Central memory CD8-positive, alpha-beta T cell (primary cell): ENCODE measurements around the gene GNA14.
"Not testable (repeated sequence)": the region's sequence is repeated elsewhere in the genome, so short reads cannot be mapped to it uniquely, and the experiment has no call there.

Experiments used
- ATAC-seq: fragments of 150-1000 bp; cut with Tn5 transposase; replicated peaks from 2 replicates; pipeline ENCODE4 v1.10.0; 2022; ENCODE audit warnings: mild to moderate bottlenecking, moderate FRiP score, moderate number of reproducible peaks; ENCODE audit not compliant: poor library complexity, severe bottlenecking; ENCODE audit errors: extremely low read depth
- DNase-seq, 2 donors: peaks; one replicate each; pipeline ENCODE4 v3.0.0; 2021; ENCODE audit warnings: low spot score in 2 of 2
- H3K27ac Mint-ChIP-seq: one replicate; pipeline ENCODE4 v1.8.0; 2022; ENCODE audit warnings: low read depth, mild to moderate bottlenecking, moderate library complexity, mixed read lengths
- H3K27me3 Mint-ChIP-seq: one replicate; pipeline ENCODE4 v1.8.0; 2022; ENCODE audit warnings: mixed read lengths
- H3K36me3 Mint-ChIP-seq: one replicate; pipeline ENCODE4 v1.8.0; 2022; ENCODE audit warnings: mild to moderate bottlenecking, moderate library complexity, mixed read lengths; ENCODE audit not compliant: insufficient read depth
- H3K4me1 Mint-ChIP-seq: one replicate; pipeline ENCODE4 v1.8.0; 2022; ENCODE audit warnings: mixed read lengths
- H3K4me3 Mint-ChIP-seq: one replicate; pipeline ENCODE4 v1.8.0; 2022; ENCODE audit warnings: mild to moderate bottlenecking, moderate library complexity, mixed read lengths
- H3K9me3 Mint-ChIP-seq: one replicate; pipeline ENCODE4 v1.8.0; 2022; ENCODE audit warnings: mixed read lengths

GNA14 gene

GRCh38 chr9:77593528-77593927 lies 54.6 kb downstream of the GNA14 start:
- Mint-ChIP-seq H3K27ac (no peak overlapping the region), H3K9me3 (no peaks in the 10 kb centered on the region), H3K36me3 (no peaks in the 10 kb centered on the region), H3K4me1 (no peaks in the 10 kb centered on the region), H3K27me3 (peaks cover 7% of the 10 kb centered on the region), H3K4me3 (no peak overlapping the region)
- ATAC-seq (no peak), DNase-seq (no peak)

- Mint-ChIP-seq H3K4me3 (no peak overlapping the region), H3K27ac (no peak overlapping the region), H3K9me3 (no peaks in the 10 kb centered on the region), H3K4me1 (no peaks in the 10 kb centered on the region), H3K36me3 (no peaks in the 10 kb centered on the region), H3K27me3 (no peaks in the 10 kb centered on the region)
- DNase-seq: no peak
- ATAC-seq: no peak
Measured at GRCh38 chr9:77592476-77592875, 55.6 kb downstream of the GNA14 start.

- Mint-ChIP-seq H3K36me3 (no peaks in the 10 kb centered on the region), H3K27me3 (peaks cover 7% of the 10 kb centered on the region), H3K27ac (no peak overlapping the region), H3K9me3 (no peaks in the 10 kb centered on the region), H3K4me1 (no peaks in the 10 kb centered on the region), H3K4me3 (no peak overlapping the region)
- ATAC-seq (no peak), DNase-seq (no peak)
Measured at GRCh38 chr9:77589046-77589795, 58.9 kb downstream of the GNA14 start.

GRCh38 chr9:77588271-77588937 lies 59.7 kb downstream of the GNA14 start:
- Mint-ChIP-seq H3K9me3 (no peaks in the 10 kb centered on the region), H3K27ac (no peak overlapping the region), H3K4me3 (no peak overlapping the region), H3K36me3 (no peaks in the 10 kb centered on the region), H3K27me3 (peaks cover 7% of the 10 kb centered on the region), H3K4me1 (no peaks in the 10 kb centered on the region)
- DNase-seq (no peak), ATAC-seq (no peak)

DNA sequence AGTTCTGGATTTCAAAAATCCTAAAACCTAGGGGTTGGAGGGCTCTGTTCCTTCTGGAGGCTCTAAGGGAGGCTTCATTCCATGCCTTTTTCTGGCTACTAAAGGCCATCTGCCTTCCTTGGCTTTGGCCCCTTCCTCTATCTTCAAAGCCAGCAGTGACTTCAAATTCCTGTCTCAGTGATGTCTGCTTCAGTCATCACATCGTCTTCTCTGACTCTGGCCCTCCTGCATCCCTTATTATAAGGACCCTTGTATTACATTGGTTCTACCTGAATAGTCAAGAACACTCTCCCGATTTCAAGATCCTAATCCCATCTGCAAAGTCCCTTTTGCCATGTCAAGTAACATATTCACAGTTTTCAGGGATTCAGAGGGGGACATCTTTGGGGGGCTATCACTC lies 60.3 kb downstream of the GNA14 start:
- no peak for ATAC-seq
- Mint-ChIP-seq H3K36me3 (no peaks in the 10 kb centered on the region), H3K4me1 (no peaks in the 10 kb centered on the region), H3K27me3 (peaks cover 7% of the 10 kb centered on the region), H3K4me3 (no peak overlapping the region), H3K27ac (no peak overlapping the region), H3K9me3 (no peaks in the 10 kb centered on the region)
- DNase-seq: no peak

- no peaks in the 10 kb centered on the region for H3K4me1 Mint-ChIP-seq
- H3K27ac Mint-ChIP-seq: no peak overlapping the region
- H3K27me3 Mint-ChIP-seq: peaks cover 7% of the 10 kb centered on the region
- no peak overlapping the region for H3K4me3 Mint-ChIP-seq
- ATAC-seq (no peak), DNase-seq (no peak)
- H3K9me3 Mint-ChIP-seq: no peaks in the 10 kb centered on the region
- no peaks in the 10 kb centered on the region for H3K36me3 Mint-ChIP-seq
Measured at GRCh38 chr9:77587042-77587441, 61.1 kb downstream of the GNA14 start.

GRCh38 chr9:77586591-77586990 lies 61.5 kb downstream of the GNA14 start:
- Mint-ChIP-seq H3K36me3 (no peaks in the 10 kb centered on the region), H3K9me3 (no peaks in the 10 kb centered on the region), H3K27me3 (peaks cover 7% of the 10 kb centered on the region), H3K4me1 (no peaks in the 10 kb centered on the region), H3K4me3 (no peak overlapping the region), H3K27ac (no peak overlapping the region)
- no peak for DNase-seq
- no peak for ATAC-seq

DNA sequence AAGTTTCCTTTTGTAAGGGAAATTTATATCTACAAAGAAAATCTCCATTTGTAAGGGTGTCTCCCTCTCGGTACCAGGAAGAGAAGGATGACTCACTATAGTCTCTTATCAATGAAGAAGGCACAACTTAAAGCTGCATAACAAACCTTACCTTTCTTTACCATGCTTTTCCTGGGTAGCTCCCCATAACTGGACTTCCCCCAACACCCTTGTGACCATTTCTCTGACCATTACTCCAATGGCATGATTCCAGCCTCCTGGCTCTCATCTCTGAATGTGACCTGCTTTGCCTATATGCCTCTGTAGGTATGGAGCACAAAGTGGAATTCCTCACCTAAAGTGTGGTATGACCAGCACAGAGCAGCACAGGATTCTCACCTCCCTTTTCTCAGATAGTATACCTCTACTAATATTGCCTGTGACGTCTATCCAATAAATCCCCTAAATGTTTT lies 62.8 kb downstream of the GNA14 start:
- no peak overlapping the region for H3K4me3 Mint-ChIP-seq
- H3K27me3 Mint-ChIP-seq: peaks cover 7% of the 10 kb centered on the region
- no peaks in the 10 kb centered on the region for H3K4me1 Mint-ChIP-seq
- H3K36me3 Mint-ChIP-seq: no peaks in the 10 kb centered on the region
- ATAC-seq: no peak
- no peaks in the 10 kb centered on the region for H3K9me3 Mint-ChIP-seq
- no peak for DNase-seq
- H3K27ac Mint-ChIP-seq: no peak overlapping the region

DNA sequence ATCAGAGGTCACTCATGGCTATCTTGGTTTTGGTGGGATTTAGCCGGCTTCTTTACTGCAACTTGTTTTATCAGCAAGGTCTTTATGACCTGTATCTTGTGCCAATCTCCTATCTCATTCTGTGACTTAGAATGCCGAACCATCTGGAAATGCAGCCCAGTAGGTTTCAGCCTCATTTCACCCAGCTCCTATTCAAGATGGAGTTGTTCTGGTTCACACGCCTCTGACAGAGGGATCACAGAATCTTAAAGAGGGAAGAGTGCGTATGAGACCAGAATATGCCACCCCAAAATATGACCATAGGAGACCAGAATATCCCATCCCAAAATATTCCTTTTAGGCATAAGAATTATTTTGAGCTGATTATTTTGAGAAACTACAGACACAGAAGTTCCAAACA lies 63.2 kb downstream of the GNA14 start:
- not testable (repeated sequence) for H3K4me3 Mint-ChIP-seq, DNase-seq, H3K4me1 Mint-ChIP-seq, H3K27me3 Mint-ChIP-seq, H3K27ac Mint-ChIP-seq, ATAC-seq, H3K36me3 Mint-ChIP-seq, H3K9me3 Mint-ChIP-seq

DNA sequence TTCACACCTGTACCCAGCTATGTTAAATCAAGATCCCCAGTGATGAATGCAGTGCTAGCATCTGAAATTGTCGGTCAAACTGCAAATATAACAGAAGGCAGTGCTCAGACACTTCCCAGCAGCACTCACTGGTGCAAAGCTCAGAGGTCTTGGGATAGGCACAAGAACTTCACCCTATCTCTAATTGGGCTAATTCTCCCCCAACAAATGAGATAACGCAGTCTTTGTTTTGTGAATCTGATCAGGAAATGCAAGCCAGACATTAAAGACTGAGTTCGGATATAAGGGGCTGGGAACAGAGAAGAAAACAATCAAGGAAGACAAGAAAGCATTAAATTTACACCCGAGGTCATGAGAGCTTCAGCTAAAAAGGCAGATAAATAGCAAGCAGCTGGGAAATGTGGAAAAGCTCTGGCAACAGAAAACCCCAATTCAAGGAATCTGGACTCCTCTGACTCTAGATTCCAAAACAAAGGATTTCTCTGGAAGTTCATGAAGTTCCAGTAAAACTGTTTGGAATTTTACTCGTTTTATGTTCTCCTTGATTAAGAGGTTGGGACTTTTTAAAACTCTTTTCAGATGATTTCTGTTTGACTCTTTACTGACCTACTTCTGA lies 65.1 kb downstream of the GNA14 start:
- Mint-ChIP-seq H3K9me3 (no peaks in the 10 kb centered on the region), H3K36me3 (no peaks in the 10 kb centered on the region), H3K4me3 (no peak overlapping the region), H3K4me1 (no peaks in the 10 kb centered on the region), H3K27me3 (peaks cover 7% of the 10 kb centered on the region), H3K27ac (no peak overlapping the region)
- ATAC-seq (no peak), DNase-seq (no peak)

DNA sequence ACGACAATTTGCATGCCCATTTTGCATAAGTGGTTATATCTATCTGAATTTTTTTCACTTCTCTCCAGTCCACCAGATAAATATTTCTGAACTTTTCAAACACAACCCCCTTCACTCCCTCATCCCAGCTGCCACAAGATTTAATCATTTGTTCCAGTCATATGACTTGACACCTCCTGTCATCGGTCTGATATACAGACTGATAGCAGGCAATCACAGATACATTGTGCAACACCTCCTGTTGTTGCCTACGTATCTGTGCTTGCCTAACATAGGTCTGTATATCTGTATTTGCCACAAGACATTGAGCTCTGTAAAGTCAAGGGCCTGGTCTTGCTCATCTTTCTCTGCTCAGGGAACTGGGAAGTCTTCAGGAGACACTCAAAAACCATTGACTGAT lies 65.6 kb downstream of the GNA14 start:
- H3K27me3 Mint-ChIP-seq: peaks cover 9% of the 10 kb centered on the region
- H3K36me3 Mint-ChIP-seq: no peaks in the 10 kb centered on the region

DNA sequence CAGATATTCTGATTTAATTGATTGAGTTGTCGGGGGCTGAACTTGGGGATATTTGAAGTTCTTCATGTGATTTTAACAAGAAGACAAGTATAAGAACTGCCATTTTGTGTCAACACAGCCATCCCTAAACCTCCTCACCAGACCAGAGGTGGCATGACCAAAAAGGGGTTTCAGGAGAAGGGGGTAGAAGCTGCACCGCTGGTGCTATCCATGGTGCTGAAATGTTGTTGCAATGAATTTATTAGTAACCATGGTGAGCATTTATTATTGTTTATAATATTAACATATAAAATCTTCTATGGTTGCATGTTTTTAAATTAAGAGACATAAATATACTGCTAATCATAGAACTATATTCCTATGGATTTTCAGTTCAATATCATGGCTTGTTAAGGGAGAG lies 72.3 kb downstream of the GNA14 start:
- Mint-ChIP-seq H3K27ac (no peak overlapping the region), H3K36me3 (no peaks in the 10 kb centered on the region), H3K27me3 (peaks cover 10% of the 10 kb centered on the region), H3K4me1 (no peaks in the 10 kb centered on the region), H3K4me3 (no peak overlapping the region), H3K9me3 (no peaks in the 10 kb centered on the region)
- ATAC-seq (no peak), DNase-seq (no peak)

More for the DNA sequence above, 65.6 kb downstream of the GNA14 start:
- ATAC-seq (no peak), DNase-seq (no peak)
- no peaks in the 10 kb centered on the region for H3K4me1 Mint-ChIP-seq
- no peaks in the 10 kb centered on the region for H3K9me3 Mint-ChIP-seq
- H3K4me3 Mint-ChIP-seq: no peak overlapping the region
- H3K27ac Mint-ChIP-seq: no peak overlapping the region

- H3K27me3 Mint-ChIP-seq: no peaks in the 10 kb centered on the region
- H3K27ac Mint-ChIP-seq: no peak overlapping the region
- H3K9me3 Mint-ChIP-seq: no peaks in the 10 kb centered on the region
- no peaks in the 10 kb centered on the region for H3K4me1 Mint-ChIP-seq
- H3K36me3 Mint-ChIP-seq: peaks cover 2% of the 10 kb centered on the region
- no peak overlapping the region for H3K4me3 Mint-ChIP-seq
- ATAC-seq (no peak), DNase-seq (no peak)
Measured at GRCh38 chr9:77569335-77569734, 78.8 kb downstream of the GNA14 start.
